WTC11 (cell line): ENCODE data around the gene ZNF516.

Source experiments
- CTCF ChIP-seq: fragments of 200-600 bp; IDR thresholded peaks from 2 replicates; pipeline ENCODE4 v1.8.0; 2022; ENCODE audit warnings: antibody characterized with exemption
- E2F1 ChIP-seq: sonication (generic); formaldehyde crosslinking; IDR thresholded peaks from 2 replicates; pipeline ENCODE4 v1.8.0; 2022; ENCODE audit warnings: mild to moderate bottlenecking, missing genetic modification reagents
- ELF4 ChIP-seq: sonication (generic); formaldehyde crosslinking; IDR thresholded peaks from 2 replicates; pipeline ENCODE4 v1.8.1; 2022; ENCODE audit warnings: low read depth, mild to moderate bottlenecking, moderate library complexity, missing genetic modification reagents
- ESRRA ChIP-seq: sonication (generic); formaldehyde crosslinking; IDR thresholded peaks from 2 replicates; pipeline ENCODE4 v1.8.1; 2022; ENCODE audit warnings: mild to moderate bottlenecking, missing genetic modification reagents, borderline replicate concordance
- FOXK1 ChIP-seq: sonication (generic); formaldehyde crosslinking; IDR thresholded peaks from 2 replicates; pipeline ENCODE4 v1.8.0; 2022; ENCODE audit warnings: mild to moderate bottlenecking, moderate library complexity, missing genetic modification reagents
- MAX ChIP-seq: sonication (generic); formaldehyde crosslinking; IDR thresholded peaks from 2 replicates; pipeline ENCODE4 v1.8.0; 2022; ENCODE audit warnings: mild to moderate bottlenecking, missing genetic modification reagents
- NFE2L1 ChIP-seq: sonication (generic); formaldehyde crosslinking; IDR thresholded peaks from 2 replicates; pipeline ENCODE4 v1.8.1; 2023; ENCODE audit warnings: missing genetic modification reagents
- TEAD4 ChIP-seq: sonication (generic); formaldehyde crosslinking; IDR thresholded peaks from 2 replicates; pipeline ENCODE4 v1.8.0; 2022; ENCODE audit warnings: mild to moderate bottlenecking, missing genetic modification reagents
- USF1 ChIP-seq: sonication (generic); formaldehyde crosslinking; IDR thresholded peaks from 2 replicates; pipeline ENCODE4 v1.8.0; 2022; ENCODE audit warnings: mild to moderate bottlenecking, missing genetic modification reagents
- ZBTB43 ChIP-seq: sonication (generic); formaldehyde crosslinking; IDR thresholded peaks from 2 replicates; pipeline ENCODE4 v1.8.1; 2023; ENCODE audit warnings: mild to moderate bottlenecking, missing genetic modification reagents
- ZNF263 ChIP-seq: sonication (generic); formaldehyde crosslinking; IDR thresholded peaks from 2 replicates; pipeline ENCODE4 v1.8.1; 2022; ENCODE audit warnings: low read depth, mild to moderate bottlenecking, moderate library complexity, missing genetic modification reagents

- TF ChIP-seq CTCF: no peak
- TF ChIP-seq FOXK1 (CRISPR knock-in tag): no peak
- no peak for TF ChIP-seq ESRRA
- no peak for TF ChIP-seq USF1 (CRISPR knock-in tag)
- TF ChIP-seq NFE2L1 (CRISPR knock-in tag): no peak
- no peak for TF ChIP-seq E2F1 (CRISPR knock-in tag)
- no peak for TF ChIP-seq TEAD4 (CRISPR knock-in tag)
- no peak for TF ChIP-seq ZBTB43 (CRISPR knock-in tag)
- TF ChIP-seq ELF4 (CRISPR knock-in tag): no peak
- TF ChIP-seq MAX (CRISPR knock-in tag): no peak
- TF ChIP-seq ZNF263: no peak
Measured at GRCh38 chr18:76522122-76522503, 27.1 kb upstream of the ZNF516 start.
